Naive thymus-derived CD4-positive, alpha-beta T cell (primary cell): ENCODE data around the gene VWA1. TPM values are rescaled to one million over a fixed set of nuclear protein-coding genes. Genes with fewer than 3 reads are reported as not detected.

Source experiments
- ATAC-seq: fragments of 150-1000 bp; cut with Tn5 transposase; 2 replicates; pipeline ENCODE4 v1.10.0; 2021; ENCODE audit warnings: mild to moderate bottlenecking, moderate library complexity
- CTCF ChIA-PET: fragments of 350-600 bp; sonication (Branson Sonifier 250); formaldehyde crosslinking; loops from one replicate; lab custom pipeline; 2021; ENCODE audit warnings: antibody characterized with exemption; lab: Charles Lee
- POLR2A ChIA-PET: fragments of 350-600 bp; sonication (Branson Sonifier 250); formaldehyde crosslinking; loops from one replicate; lab custom pipeline; 2021; ENCODE audit warnings: antibody characterized with exemption, inconsistent platforms; lab: Charles Lee
- DNase-seq, 9 donors: peaks; one replicate each; pipeline versions ENCODE4 v3.0.0 to v3.0.0-alpha.2; 2020 to 2022; ENCODE audit warnings: mixed read lengths in 1 of 9
- H3K27ac ChIP-seq: one replicate; pipeline ENCODE4 v1.7.0; 2013; ENCODE audit warnings: mild to moderate bottlenecking, low read depth, low read length, moderate library complexity
- H3K27me3 ChIP-seq, 2 donors: one replicate each; pipeline ENCODE4 v1.7.0; 2013; ENCODE audit warnings: low read length in 2 of 2, mild to moderate bottlenecking in 2 of 2, moderate library complexity in 2 of 2; ENCODE audit not compliant: control insufficient read depth in 2 of 2, insufficient read depth in 2 of 2
- H3K36me3 ChIP-seq, 3 experiments: 1 replicate in 2 of 3; 2 replicates in 1 of 3; pipeline ENCODE4 v1.7.0; 2013; ENCODE audit warnings: low read length in 3 of 3, mild to moderate bottlenecking in 3 of 3, moderate library complexity in 1 of 3; ENCODE audit not compliant: insufficient read depth in 3 of 3, control insufficient read depth in 2 of 3
- H3K4me1 ChIP-seq, 2 donors: one replicate each; pipeline ENCODE4 v1.7.0; 2013; ENCODE audit warnings: low read length in 2 of 2, mild to moderate bottlenecking in 2 of 2, moderate library complexity in 1 of 2; ENCODE audit not compliant: control insufficient read depth in 2 of 2, insufficient read depth in 2 of 2
- H3K4me3 ChIP-seq: 2 replicates; pipeline ENCODE4 v1.7.0; 2013; ENCODE audit warnings: mild to moderate bottlenecking, low read length
- H3K9me3 ChIP-seq, 3 experiments: 1 replicate in 2 of 3; 2 replicates in 1 of 3; pipeline ENCODE4 v1.7.0; 2013; ENCODE audit warnings: low read length in 3 of 3; ENCODE audit not compliant: control insufficient read depth in 2 of 3
- H3K27ac Mint-ChIP-seq, 9 donors: one replicate each; pipeline ENCODE4 v1.8.0; 2020 to 2022; ENCODE audit warnings: mixed read lengths in 9 of 9, mild to moderate bottlenecking in 8 of 9, moderate library complexity in 5 of 9, inconsistent platforms in 2 of 9
- H3K27me3 Mint-ChIP-seq, 5 donors: one replicate each; pipeline ENCODE4 v1.8.0; 2021 to 2022; ENCODE audit warnings: mixed read lengths in 5 of 5, mild to moderate bottlenecking in 1 of 5
- H3K36me3 Mint-ChIP-seq, 5 donors: one replicate each; pipeline ENCODE4 v1.8.0; 2020 to 2022; ENCODE audit warnings: mixed read lengths in 5 of 5, mild to moderate bottlenecking in 3 of 5, inconsistent platforms in 1 of 5
- H3K4me1 Mint-ChIP-seq, 7 donors: one replicate each; pipeline ENCODE4 v1.8.0; 2020 to 2022; ENCODE audit warnings: mixed read lengths in 7 of 7, mild to moderate bottlenecking in 3 of 7, inconsistent platforms in 1 of 7
- H3K4me3 Mint-ChIP-seq, 10 donors: one replicate each; pipeline ENCODE4 v1.8.0; 2020 to 2022; ENCODE audit warnings: mild to moderate bottlenecking in 10 of 10, mixed read lengths in 10 of 10, moderate library complexity in 6 of 10, inconsistent platforms in 2 of 10
- H3K9me3 Mint-ChIP-seq, 11 donors: one replicate each; pipeline ENCODE4 v1.8.0; 2020 to 2022; ENCODE audit warnings: mixed read lengths in 11 of 11, mild to moderate bottlenecking in 4 of 11, inconsistent platforms in 1 of 11, moderate library complexity in 1 of 11
- intact Hi-C, 2 donors: fragments of 100-400 bp; cut with micrococcal nuclease; formaldehyde crosslinking; loops; one replicate each; pipeline ENCODE4 v1.15.1; 2023
- polyA plus RNA-seq, 2 donors: library from polyadenylated mRNA; unstranded; fragments of 300-500 nt; fragmentation: Illumina TruSeq; gene quantifications; one replicate each; pipeline ENCODE4 v1.2.3, GENCODE V29; 2021
- total RNA-seq, 6 experiments: library from RNA in 5 of 6; stranded (reverse) in 5 of 6; gene quantifications; 1 replicate in 5 of 6; 2 replicates in 1 of 6; pipeline ENCODE4 v1.2.3 and lab custom pipeline; 2021 to 2026

Gene VWA1
- total and polyA plus RNA-seq, 7 experiments from 2014 or later: 0.15 to 1.2 TPM; not detected in 5

- intact Hi-C loops: no loop called here
- Mint-ChIP-seq H3K4me1 (peaks cover 8 to 25% (median 13%) of the 10 kb centered on the region in 7 donors), H3K27ac (peak overlapping the region in 1 of 9 donors; percentile 7), H3K36me3 (peaks cover 8 to 64% (median 34%) of the 10 kb centered on the region in 5 donors), H3K27me3 (no peaks in the 10 kb centered on the region), H3K4me3 (no peak overlapping the region), H3K9me3 (no peaks in the 10 kb centered on the region)
- Histone ChIP-seq H3K27me3 (no peaks in the 10 kb centered on the region), H3K4me3 (no peak overlapping the region), H3K36me3 (peaks cover 56 to 91% (median 57%) of the 10 kb centered on the region in 3 experiments), H3K9me3 (no peaks in the 10 kb centered on the region), H3K27ac (no peak overlapping the region), H3K4me1 (no peaks in the 10 kb centered on the region)
- ChIA-PET POLR2A (interaction anchor here (1.0 to 9.8 kb wide), 3 partner anchors 9 to 16 kb away, joined by 3 to 80 read pairs (median 4); partner anchors contain the start of genes AURKAIP1 and MRPL20), CTCF (no interaction called here)
- no peak for ATAC-seq
- no peak for DNase-seq
These were observed 44.3 kb upstream of the VWA1 start for GRCh38 chr1:1391225-1391624.

GRCh38 chr1:1393014-1393413, 42.5 kb upstream of the VWA1 start:
- intact Hi-C loops: no loop called here
- peaks cover 13 to 34% (median 16%) of the 10 kb centered on the region in 7 donors for H3K4me1 Mint-ChIP-seq
- Histone ChIP-seq H3K27ac (no peak overlapping the region), H3K4me3 (no peak overlapping the region), H3K9me3 (no peaks in the 10 kb centered on the region), H3K4me1 (peaks cover 5 to 9% of the 10 kb centered on the region in 2 donors), H3K27me3 (no peaks in the 10 kb centered on the region), H3K36me3 (peaks cover 49 to 84% (median 56%) of the 10 kb centered on the region in 3 experiments)
- H3K4me3 Mint-ChIP-seq: no peak overlapping the region
- ATAC-seq (no peak), DNase-seq (no peak)
- ChIA-PET CTCF (no interaction called here), POLR2A (interaction anchor here (9.8 kb wide), 1 partner anchor 15 kb away, joined by 80 read pairs; the partner anchor contains the start of gene MRPL20)
- no peaks in the 10 kb centered on the region for H3K27me3 Mint-ChIP-seq
- peaks cover 5 to 52% (median 34%) of the 10 kb centered on the region in 5 donors for H3K36me3 Mint-ChIP-seq
- peaks cover 0 to under 1% (median 0%) of the 10 kb centered on the region in 11 donors for H3K9me3 Mint-ChIP-seq
- H3K27ac Mint-ChIP-seq: peak overlapping the region in 2 of 9 donors; percentile 14 to 56

- no peaks in the 10 kb centered on the region for H3K27me3 ChIP-seq
- intact Hi-C loops: no loop called here
- ChIA-PET POLR2A (interaction anchor here (9.8 kb wide), 1 partner anchor 14 kb away, joined by 80 read pairs; the partner anchor contains the start of gene MRPL20), CTCF (no interaction called here)
- H3K4me3 ChIP-seq: no peak overlapping the region
- Mint-ChIP-seq H3K27me3 (no peaks in the 10 kb centered on the region), H3K9me3 (peaks cover 0 to 2% (median 0%) of the 10 kb centered on the region in 11 donors), H3K4me3 (peak overlapping the region in 1 of 10 donors; percentile 34), H3K4me1 (peaks cover 17 to 38% (median 20%) of the 10 kb centered on the region in 7 donors), H3K27ac (no peak overlapping the region), H3K36me3 (peaks cover 4 to 52% (median 34%) of the 10 kb centered on the region in 5 donors)
- ATAC-seq (no peak), DNase-seq (no peak)
- no peaks in the 10 kb centered on the region for H3K9me3 ChIP-seq
- no peak overlapping the region for H3K27ac ChIP-seq
- peaks cover 10 to 13% of the 10 kb centered on the region in 2 donors for H3K4me1 ChIP-seq
- H3K36me3 ChIP-seq: peaks cover 47 to 80% (median 52%) of the 10 kb centered on the region in 3 experiments
These were observed 42.1 kb upstream of the VWA1 start for GRCh38 chr1:1393428-1393827.

DNA sequence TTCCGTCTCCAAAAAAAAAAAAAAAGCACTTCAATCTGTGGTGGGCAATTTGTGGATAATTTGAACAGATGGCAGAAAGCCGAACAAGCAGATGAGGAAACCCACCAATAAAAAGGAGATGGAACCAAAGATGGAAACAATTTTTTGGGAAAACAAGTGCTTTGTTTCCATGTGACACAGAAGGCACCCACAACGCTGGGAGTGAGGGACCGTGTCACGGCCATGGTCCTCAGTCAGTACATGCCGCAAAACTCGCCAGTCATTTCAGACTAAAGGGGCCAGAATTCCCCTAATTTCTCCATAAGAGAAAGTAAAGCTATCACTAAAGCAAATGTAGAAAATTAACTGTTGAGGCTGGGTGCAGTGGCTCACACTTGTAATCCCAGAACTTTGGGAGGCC, 41.4 kb upstream of the VWA1 start:
- peaks cover 17 to 38% (median 20%) of the 10 kb centered on the region in 7 donors for H3K4me1 Mint-ChIP-seq
- ATAC-seq (no peak), DNase-seq (no peak)
- Histone ChIP-seq H3K4me3 (no peak overlapping the region), H3K27ac (no peak overlapping the region), H3K36me3 (peaks cover 47 to 76% (median 50%) of the 10 kb centered on the region in 3 experiments), H3K4me1 (peaks cover 10 to 15% of the 10 kb centered on the region in 2 donors), H3K27me3 (no peaks in the 10 kb centered on the region), H3K9me3 (no peaks in the 10 kb centered on the region)
- peaks cover 0 to 2% (median 0%) of the 10 kb centered on the region in 11 donors for H3K9me3 Mint-ChIP-seq
- H3K27me3 Mint-ChIP-seq: no peaks in the 10 kb centered on the region
- H3K36me3 Mint-ChIP-seq: peaks cover 4 to 52% (median 33%) of the 10 kb centered on the region in 5 donors
- intact Hi-C loops: no loop called here
- H3K4me3 Mint-ChIP-seq: no peak overlapping the region
- peak overlapping the region in 1 of 9 donors; percentile 14 for H3K27ac Mint-ChIP-seq
- CTCF ChIA-PET: no interaction called here
- POLR2A ChIA-PET: interaction anchor here (9.8 kb wide), 1 partner anchor 13 kb away, joined by 80 read pairs; the partner anchor contains the start of gene MRPL20

DNA sequence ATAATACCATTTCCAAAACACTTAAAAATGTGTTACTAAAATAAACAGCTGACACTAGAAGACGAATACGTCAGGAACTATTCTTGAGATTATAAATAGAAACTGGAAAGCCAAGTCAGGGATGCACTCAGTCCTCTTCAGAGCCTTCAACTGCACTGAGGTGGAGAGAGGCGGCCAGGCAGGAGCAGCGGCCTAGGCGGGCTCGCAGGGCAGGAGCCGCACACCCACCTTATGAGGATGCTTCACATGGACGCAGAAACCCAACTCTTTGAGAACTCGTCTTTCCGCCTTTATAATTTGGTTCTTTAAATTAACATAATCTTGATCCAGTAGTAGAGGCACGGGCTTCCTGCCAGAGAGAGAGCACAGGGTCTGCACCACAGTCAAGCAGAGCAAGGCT, 40.3 kb upstream of the VWA1 start:
- peak overlapping the region in 4 of 9 donors; percentile 18 to 79 (median 42) for H3K27ac Mint-ChIP-seq
- H3K36me3 ChIP-seq: peaks cover 42 to 70% (median 47%) of the 10 kb centered on the region in 3 experiments
- no peaks in the 10 kb centered on the region for H3K27me3 Mint-ChIP-seq
- ATAC-seq (no peak), DNase-seq (no peak)
- peaks cover 4 to 46% (median 29%) of the 10 kb centered on the region in 5 donors for H3K36me3 Mint-ChIP-seq
- no peak overlapping the region for H3K27ac ChIP-seq
- peaks cover 14 to 18% of the 10 kb centered on the region in 2 donors for H3K4me1 ChIP-seq
- peak overlapping the region in 8 of 10 donors; percentile 0 to 52 (median 31) for H3K4me3 Mint-ChIP-seq
- H3K4me3 ChIP-seq: no peak overlapping the region
- peaks cover 0 to 2% (median 0%) of the 10 kb centered on the region in 11 donors for H3K9me3 Mint-ChIP-seq
- ChIA-PET POLR2A (interaction anchor here (9.8 kb wide), 1 partner anchor 12 kb away, joined by 80 read pairs; the partner anchor contains the start of gene MRPL20), CTCF (no interaction called here)
- no peaks in the 10 kb centered on the region for H3K27me3 ChIP-seq
- intact Hi-C loops: no loop called here
- H3K4me1 Mint-ChIP-seq: peaks cover 20 to 46% (median 28%) of the 10 kb centered on the region in 7 donors
- no peaks in the 10 kb centered on the region for H3K9me3 ChIP-seq

DNA sequence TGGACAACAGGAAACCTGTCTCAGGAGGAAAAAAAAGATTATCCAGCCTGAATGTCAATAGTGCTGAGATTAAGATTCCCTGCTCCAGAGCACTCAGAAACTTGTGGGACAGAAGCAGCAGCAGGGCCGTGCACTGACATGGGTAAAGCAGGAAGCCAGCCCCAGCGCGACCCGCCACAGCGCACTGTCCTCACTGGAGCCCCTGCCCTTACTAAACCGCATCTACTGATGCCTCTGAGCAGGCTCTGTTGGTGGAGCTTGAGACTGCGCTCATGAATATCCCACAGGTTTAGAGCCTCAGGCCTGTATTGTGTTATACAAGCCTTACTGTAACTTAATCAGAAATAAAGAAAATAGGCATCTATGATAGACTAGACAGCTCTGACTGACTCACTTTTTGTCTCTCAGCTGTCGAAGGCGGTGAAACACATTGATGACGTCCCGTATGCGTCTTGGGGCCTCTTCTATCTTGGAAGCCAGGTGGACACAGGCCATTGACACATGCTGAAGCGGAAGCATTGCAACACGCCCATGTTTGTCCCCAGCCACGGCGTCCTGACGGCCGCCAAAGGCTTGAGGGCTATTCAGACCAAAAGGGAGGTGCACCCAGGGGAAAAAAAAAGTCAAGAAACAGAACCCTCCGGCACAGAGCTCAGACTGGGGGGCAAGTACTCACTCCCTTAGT, 37.5 kb upstream of the VWA1 start:
- Mint-ChIP-seq H3K27ac (peak overlapping the region; percentile 69 to 90 (median 86)), H3K36me3 (peaks cover 0 to 34% (median 19%) of the 10 kb centered on the region in 5 donors), H3K9me3 (peaks cover 0 to 2% (median 0%) of the 10 kb centered on the region in 11 donors), H3K4me1 (peaks cover 22 to 60% (median 41%) of the 10 kb centered on the region in 7 donors), H3K27me3 (no peaks in the 10 kb centered on the region), H3K4me3 (peak overlapping the region; percentile 85 to 94 (median 89))
- POLR2A ChIA-PET: interaction anchor here (0.9 to 9.8 kb wide), 3 partner anchors 10 to 23 kb away, joined by 6 to 80 read pairs (median 59); partner anchors contain the start of genes AURKAIP1 and MRPL20
- ATAC-seq: no peak
- Histone ChIP-seq H3K4me3 (peak overlapping the region; percentile 82), H3K9me3 (no peaks in the 10 kb centered on the region), H3K36me3 (peaks cover 20 to 64% (median 32%) of the 10 kb centered on the region in 3 experiments), H3K4me1 (peaks cover 20 to 23% of the 10 kb centered on the region in 2 donors), H3K27ac (peak overlapping the region; percentile 91), H3K27me3 (no peaks in the 10 kb centered on the region)
- DNase-seq: no peak
- CTCF ChIA-PET: no interaction called here
- intact Hi-C loops: loop anchor here (2.0 kb wide), 3 partner anchors 73 to 123 kb away; partner anchors contain the start of genes CPTP (in 1 of the 2) and INTS11 (in 1 of the 2)
